ENCODE results near the gene HLA-DMA. TPM values are rescaled to one million over a fixed set of nuclear protein-coding genes. Genes with fewer than 3 reads are reported as not detected.

Gene HLA-DMA
- total RNA-seq, 1 experiment from 2014 or later, result 22.1 TPM

DNA sequence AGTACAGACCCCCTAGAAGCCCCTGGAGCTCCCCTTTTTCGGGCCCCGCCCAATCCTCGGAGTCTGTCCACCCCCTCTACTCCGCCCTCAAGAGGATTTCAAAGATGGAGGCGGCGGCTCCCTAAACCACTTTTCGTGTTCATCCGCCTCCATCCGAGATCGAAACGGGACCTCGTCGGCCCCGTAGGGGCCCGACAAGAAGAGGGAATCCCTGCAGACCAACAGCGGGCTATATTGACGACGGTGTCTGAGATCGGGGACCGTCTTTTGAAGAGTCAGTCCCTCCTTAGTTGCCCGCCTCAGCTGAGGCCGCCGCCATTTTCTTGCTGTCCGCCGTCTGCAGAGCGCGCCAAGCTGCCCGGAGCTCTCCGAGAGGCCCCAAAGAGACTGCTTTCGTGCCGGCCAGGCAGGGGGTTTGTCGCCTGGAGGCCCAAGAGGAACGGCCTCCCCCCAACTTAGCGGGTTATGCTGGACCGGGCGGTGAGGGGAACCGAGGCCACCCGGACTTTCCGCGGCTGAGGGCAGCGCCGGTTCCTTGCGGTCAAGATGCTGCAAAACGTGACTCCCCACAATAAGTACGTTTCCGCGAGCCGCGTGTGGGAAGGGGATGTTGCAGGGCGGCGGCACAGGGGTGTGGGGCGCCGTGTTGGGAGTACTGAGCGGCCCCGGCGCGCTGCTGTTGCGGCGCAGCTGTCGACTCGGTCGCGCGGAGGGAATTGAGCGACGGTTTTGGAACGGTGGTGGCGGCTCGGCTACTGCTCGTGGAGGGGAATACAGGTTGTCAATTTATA lies 19.7 kb upstream of the HLA-DMA start:
- TSS peak; percentile 42 for BruUV-seq (replicated peaks)
- intact Hi-C loops (cut with micrococcal nuclease; ENCODE audit: unreplicated experiment), result loop anchor here (10.0 kb wide), 2 partner anchors 778 to 1148 kb away; partner anchors contain the start of genes GPSM3, HSPA1B and PBX2
- DNase-seq, result peak in 1 of 2 experiments; percentile 13
- Histone ChIP-seq H3K27ac (peak overlapping the region; percentile 99), H3K4me1 (replicated peaks; ENCODE audit: insufficient read depth) (peaks cover 20% of the 10 kb centered on the region), H3K4me2 (peak overlapping the region; percentile 95), H3K36me3 (ENCODE audit: low read depth) (peaks cover 54% of the 10 kb centered on the region), H3F3A (ENCODE audit: insufficient read depth, low read depth) (peaks cover 81% of the 10 kb centered on the region), H3K27me3 (ENCODE audit: insufficient read depth, low read depth) (no peaks in the 10 kb centered on the region), H4K20me1 (ENCODE audit: insufficient read depth) (peaks cover 53% of the 10 kb centered on the region), H3K79me2 (ENCODE audit: low read depth) (peaks cover 72% of the 10 kb centered on the region), H3K9me3 (ENCODE audit: insufficient read depth, low read depth) (no peaks in the 10 kb centered on the region), H3K4me3 (peak overlapping the region; percentile 89), H3K9me2 (ENCODE audit: insufficient read depth) (no peaks in the 10 kb centered on the region), H2AFZ (no peak overlapping the region)
- POLR2A ChIA-PET (ENCODE audit: unreplicated experiment), result interaction anchor here (0.6 to 2.3 kb wide), 14 partner anchors 9 to 1414 kb away, joined by 3 to 37 read pairs (median 5); partner anchors contain the start of genes HLA-DMA, PFDN6, RPS18 and VPS52
- CTCF ChIA-PET, result interaction anchor here (0.9 to 2.3 kb wide), 6 partner anchors 12 to 134 kb away, joined by 3 to 16 read pairs (median 6); partner anchors contain the start of genes HLA-DMA, PSMB9, TAP1 and TAP2
- TF ChIP-seq EZH2 (IDR thresholded peaks at IDR 0.05; ENCODE audit: low read depth), result no peak
- TF ChIP-seq, protein P1, sequence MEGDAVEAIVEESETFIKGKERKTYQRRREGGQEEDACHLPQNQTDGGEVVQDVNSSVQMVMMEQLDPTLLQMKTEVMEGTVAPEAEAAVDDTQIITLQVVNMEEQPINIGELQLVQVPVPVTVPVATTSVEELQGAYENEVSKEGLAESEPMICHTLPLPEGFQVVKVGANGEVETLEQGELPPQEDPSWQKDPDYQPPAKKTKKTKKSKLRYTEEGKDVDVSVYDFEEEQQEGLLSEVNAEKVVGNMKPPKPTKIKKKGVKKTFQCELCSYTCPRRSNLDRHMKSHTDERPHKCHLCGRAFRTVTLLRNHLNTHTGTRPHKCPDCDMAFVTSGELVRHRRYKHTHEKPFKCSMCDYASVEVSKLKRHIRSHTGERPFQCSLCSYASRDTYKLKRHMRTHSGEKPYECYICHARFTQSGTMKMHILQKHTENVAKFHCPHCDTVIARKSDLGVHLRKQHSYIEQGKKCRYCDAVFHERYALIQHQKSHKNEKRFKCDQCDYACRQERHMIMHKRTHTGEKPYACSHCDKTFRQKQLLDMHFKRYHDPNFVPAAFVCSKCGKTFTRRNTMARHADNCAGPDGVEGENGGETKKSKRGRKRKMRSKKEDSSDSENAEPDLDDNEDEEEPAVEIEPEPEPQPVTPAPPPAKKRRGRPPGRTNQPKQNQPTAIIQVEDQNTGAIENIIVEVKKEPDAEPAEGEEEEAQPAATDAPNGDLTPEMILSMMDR (conservative IDR thresholded peaks at IDR 0.05), result no peak

DNA sequence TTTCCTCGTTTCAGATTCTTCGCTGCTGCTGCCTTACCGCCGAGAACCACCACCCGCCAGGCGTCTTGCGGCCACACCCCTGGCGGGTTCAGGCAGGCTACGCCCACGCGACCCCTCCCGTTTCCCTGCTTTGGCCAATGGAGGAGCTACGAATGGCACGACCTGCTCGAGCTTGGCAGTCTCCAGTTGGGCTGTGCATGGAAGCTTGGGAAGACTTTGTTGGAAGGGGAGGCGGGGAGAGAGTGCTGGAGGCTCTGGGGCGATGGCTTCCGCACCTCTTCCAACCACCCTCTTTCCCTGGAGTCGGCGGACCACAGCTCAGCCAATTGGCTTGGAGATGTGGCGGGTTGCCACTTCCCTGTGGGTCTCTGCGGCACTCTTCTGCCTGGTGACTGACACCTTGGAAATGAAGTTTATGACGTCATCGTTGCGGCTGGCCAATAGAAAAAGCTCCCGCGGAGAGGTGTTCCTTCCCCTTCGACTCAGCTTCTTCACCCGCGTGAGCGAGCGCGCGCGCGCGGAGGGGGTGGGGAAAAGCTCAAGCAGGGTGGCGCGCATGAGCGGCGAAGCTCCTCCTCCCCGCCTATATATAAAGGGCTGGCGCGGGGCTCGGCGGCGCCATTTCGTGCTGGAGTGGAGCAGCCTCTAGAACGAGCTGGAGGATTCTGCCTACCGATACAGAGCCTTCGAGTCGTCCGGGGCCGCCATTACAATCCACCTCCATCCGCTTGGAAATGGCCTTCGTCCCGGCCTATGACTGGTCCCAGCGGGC lies 18.9 kb upstream of the HLA-DMA start:
- peak; percentile 99 for DNase-seq
- Histone ChIP-seq H3K4me1 (replicated peaks; ENCODE audit: insufficient read depth) (peaks cover 25% of the 10 kb centered on the region), H4K20me1 (ENCODE audit: insufficient read depth) (peaks cover 45% of the 10 kb centered on the region), H3K4me2 (peak overlapping the region; percentile 99), H3K27ac (peak overlapping the region; percentile 99), H3K9me2 (ENCODE audit: insufficient read depth) (no peaks in the 10 kb centered on the region), H3K79me2 (ENCODE audit: low read depth) (peaks cover 70% of the 10 kb centered on the region), H3K9me3 (ENCODE audit: insufficient read depth, low read depth) (no peaks in the 10 kb centered on the region), H3K36me3 (ENCODE audit: low read depth) (peaks cover 46% of the 10 kb centered on the region), H3K4me3 (peak overlapping the region; percentile 100), H2AFZ (no peak overlapping the region), H3F3A (ENCODE audit: insufficient read depth, low read depth) (peaks cover 81% of the 10 kb centered on the region), H3K27me3 (ENCODE audit: insufficient read depth, low read depth) (no peaks in the 10 kb centered on the region)
- POLR2A ChIA-PET (ENCODE audit: unreplicated experiment), result interaction anchor here (0.5 to 2.3 kb wide), 30 partner anchors 8 to 1959 kb away, joined by 3 to 37 read pairs (median 4); partner anchors contain the start of genes FKBPL, HLA-DMA, PFDN6 and RPS18
- no TSS peak for BruUV-seq (replicated peaks)
- TF ChIP-seq, protein P1 (conservative IDR thresholded peaks at IDR 0.05), result no peak
- TF ChIP-seq EZH2 (IDR thresholded peaks at IDR 0.05; ENCODE audit: low read depth), result no peak
- CTCF ChIA-PET, result interaction anchor here (0.6 to 2.3 kb wide), 9 partner anchors 13 to 1774 kb away, joined by 3 to 16 read pairs (median 5); partner anchors contain the start of genes HLA-DMA, PSMB9, TAP1 and TAP2
- intact Hi-C loops (cut with micrococcal nuclease; ENCODE audit: unreplicated experiment), result loop anchor here (2.0 to 10.0 kb wide), 3 partner anchors 127 to 1147 kb away; partner anchors contain the start of genes GPSM3, HSPA1B, PBX2 and PSMB8

DNA sequence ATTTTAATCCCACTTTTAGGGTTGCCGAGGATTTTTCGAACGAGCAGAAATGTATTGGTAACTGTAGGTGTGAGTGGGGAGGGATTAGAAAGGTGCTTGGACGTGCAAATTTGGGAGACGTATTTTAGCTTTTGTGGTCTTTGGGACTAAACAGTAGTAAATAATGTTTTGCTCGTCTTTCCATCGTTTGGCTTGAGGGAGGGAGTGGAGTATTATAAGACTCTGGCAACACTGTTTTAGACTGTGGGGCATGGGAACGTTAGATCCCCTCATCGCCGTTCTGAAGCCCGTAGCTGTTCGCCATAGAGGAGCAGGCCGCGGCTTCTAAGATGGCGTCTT lies 18.3 kb upstream of the HLA-DMA start:
- DNase-seq, result no peak
- POLR2A ChIA-PET (ENCODE audit: unreplicated experiment), result interaction anchor here (0.5 to 2.3 kb wide), 13 partner anchors 10 to 1430 kb away, joined by 3 to 37 read pairs (median 4); partner anchors contain the start of genes FKBPL, HLA-DMA, PFDN6 and TAP1
- H3K27me3 ChIP-seq (ENCODE audit: insufficient read depth, low read depth), result no peaks in the 10 kb centered on the region
- H4K20me1 ChIP-seq (ENCODE audit: insufficient read depth), result peaks cover 40% of the 10 kb centered on the region
- H3K4me2 ChIP-seq, result peak overlapping the region; percentile 99
- peak overlapping the region; percentile 100 for H3K4me3 ChIP-seq
- peaks cover 70% of the 10 kb centered on the region for H3K79me2 ChIP-seq (ENCODE audit: low read depth)
- no peaks in the 10 kb centered on the region for H3K9me3 ChIP-seq (ENCODE audit: insufficient read depth, low read depth)
- peak overlapping the region; percentile 99 for H3K27ac ChIP-seq
- TF ChIP-seq EZH2 (IDR thresholded peaks at IDR 0.05; ENCODE audit: low read depth), result no peak
- TF ChIP-seq, protein P1 (conservative IDR thresholded peaks at IDR 0.05), result no peak
- peaks cover 40% of the 10 kb centered on the region for H3K36me3 ChIP-seq (ENCODE audit: low read depth)
- H3F3A ChIP-seq (ENCODE audit: insufficient read depth, low read depth), result peaks cover 79% of the 10 kb centered on the region
- CTCF ChIA-PET, result interaction anchor here (0.9 to 2.3 kb wide), 5 partner anchors 13 to 151 kb away, joined by 3 to 16 read pairs (median 5); partner anchors contain the start of genes HLA-DMA and TAP2
- H3K4me1 ChIP-seq (replicated peaks; ENCODE audit: insufficient read depth), result peaks cover 27% of the 10 kb centered on the region
- intact Hi-C loops (cut with micrococcal nuclease; ENCODE audit: unreplicated experiment), result loop anchor here (2.0 to 10.0 kb wide), 3 partner anchors 126 to 1146 kb away; partner anchors contain the start of genes GPSM3, HSPA1B, PBX2 and PSMB8
- no peaks in the 10 kb centered on the region for H3K9me2 ChIP-seq (ENCODE audit: insufficient read depth)
- H2AFZ ChIP-seq, result no peak overlapping the region
- TSS peak; percentile 60 for BruUV-seq (replicated peaks)

All from PC-9 (cell line).